Renal pelvis (tissue), 4 donors: ENCODE measurements around the gene MTX2. TPM values are rescaled to one million over a fixed set of nuclear protein-coding genes. Genes with fewer than 3 reads are reported as not detected.
"Not testable (repeated sequence)": the region's sequence is repeated elsewhere in the genome, so short reads cannot be mapped to it uniquely, and the experiment has no call there.

Experiments
- DNase-seq: peaks from one replicate; pipeline ENCODE4 v3.0.0-alpha.2; 2013
- polyA plus RNA-seq, 3 donors: library from polyadenylated mRNA; unstranded; fragments of 120-200 nt; gene quantifications; one replicate each; pipeline ENCODE4 v1.2.1, GENCODE V29; 2013; ENCODE audit not compliant: insufficient read length in 3 of 3

MTX2 gene
- polyA plus RNA-seq, 3 donors: 81.3 to 90.6 (median 89.9) TPM

DNA sequence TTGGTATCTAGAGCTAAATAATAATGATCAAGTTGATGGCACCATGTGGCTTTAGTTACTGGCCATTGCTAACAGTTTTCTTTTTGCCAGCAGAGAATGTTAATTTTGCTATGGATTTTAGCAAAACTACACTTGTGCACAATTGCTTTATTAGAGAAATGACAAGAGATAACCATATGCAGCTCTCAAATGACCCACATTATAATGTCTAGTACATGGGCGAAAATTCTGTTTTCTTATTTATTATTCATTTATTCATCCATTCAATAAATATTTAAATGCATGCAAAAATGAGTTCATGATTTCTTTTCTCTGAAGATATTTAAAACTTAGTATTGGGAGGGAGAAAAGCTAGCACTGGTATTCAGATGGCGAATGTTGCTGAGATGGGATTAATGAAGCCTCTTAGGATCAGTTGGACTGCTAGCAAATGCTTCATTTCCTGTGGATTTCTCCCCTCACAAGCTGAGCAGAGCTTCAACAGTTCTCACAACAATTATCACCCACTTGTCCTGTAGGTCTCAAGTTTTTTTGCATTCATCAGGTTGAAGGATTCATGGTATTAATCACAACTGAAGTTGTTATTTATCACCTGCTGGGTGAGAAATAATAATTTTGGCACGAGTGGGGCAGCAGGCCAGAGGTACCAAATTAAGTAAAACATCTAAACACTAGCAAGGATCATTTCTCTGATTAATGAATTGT, 95.2 kb downstream of the MTX2 start:
- DNase-seq: no peak

- DNase-seq: no peak
Observed at GRCh38 chr2:176368349-176368748, 99.1 kb downstream of the MTX2 start.

GRCh38 chr2:176370467-176371171, 101.4 kb downstream of the MTX2 start:
- no peak for DNase-seq

- DNase-seq: not testable (repeated sequence)
Observed at GRCh38 chr2:176373155-176373554, 103.9 kb downstream of the MTX2 start.

DNA sequence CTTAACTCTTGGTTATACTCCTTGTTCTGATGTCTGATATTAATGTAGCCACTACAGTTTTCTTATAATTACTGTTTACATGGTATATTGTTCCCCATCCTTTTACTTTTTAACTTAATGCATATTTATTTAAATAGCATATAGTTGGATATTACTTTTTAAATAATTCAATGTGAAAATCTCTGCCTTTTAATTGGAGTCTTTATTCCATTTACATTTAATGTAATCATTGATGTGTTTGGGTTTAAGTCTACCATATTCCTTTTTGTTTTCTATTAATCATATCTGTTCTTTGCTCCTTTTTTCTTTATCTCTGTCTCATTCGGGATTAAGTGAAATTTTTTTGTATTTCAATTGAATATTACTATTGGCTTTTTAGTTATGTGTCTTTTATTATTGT, 109.1 kb downstream of the MTX2 start:
- no peak for DNase-seq

DNA sequence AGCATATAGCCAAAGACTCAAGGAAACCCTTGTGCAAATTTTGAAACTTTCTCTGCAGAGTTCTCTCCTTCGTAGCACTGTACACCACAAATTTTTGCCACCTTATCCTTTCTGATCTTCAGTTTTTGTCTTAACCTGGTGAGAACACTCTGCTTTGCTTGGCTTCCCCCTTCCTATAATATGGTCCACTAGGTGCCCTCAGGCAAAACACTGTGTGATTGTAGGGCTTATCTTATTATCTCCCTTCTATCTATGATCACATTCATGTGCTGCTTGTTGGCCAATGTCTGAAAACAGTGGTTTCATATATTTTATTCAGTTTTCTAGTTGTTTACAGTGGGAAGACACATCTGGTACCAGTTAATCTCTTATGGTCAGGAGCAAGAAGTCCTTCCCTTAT, 111.1 kb downstream of the MTX2 start:
- no peak for DNase-seq

DNA sequence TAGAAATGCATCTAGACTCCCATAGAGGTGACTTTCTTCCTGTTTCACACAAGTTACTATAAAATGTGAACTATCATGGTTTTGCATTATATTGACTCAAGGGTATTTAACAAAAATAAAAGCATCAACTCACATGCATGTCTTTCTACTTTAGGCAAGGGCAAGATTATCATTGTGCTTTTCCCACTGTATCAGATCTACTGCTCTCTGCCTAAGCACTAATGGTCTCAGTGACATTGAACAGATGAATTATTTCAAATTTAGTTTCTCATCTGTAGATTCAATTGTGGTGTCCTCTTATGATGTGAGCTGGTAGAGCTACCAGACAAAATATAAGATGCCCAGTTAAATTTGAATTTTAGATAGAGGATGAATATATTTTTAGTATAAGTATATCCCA, 113.9 kb downstream of the MTX2 start:
- no peak for DNase-seq

DNA sequence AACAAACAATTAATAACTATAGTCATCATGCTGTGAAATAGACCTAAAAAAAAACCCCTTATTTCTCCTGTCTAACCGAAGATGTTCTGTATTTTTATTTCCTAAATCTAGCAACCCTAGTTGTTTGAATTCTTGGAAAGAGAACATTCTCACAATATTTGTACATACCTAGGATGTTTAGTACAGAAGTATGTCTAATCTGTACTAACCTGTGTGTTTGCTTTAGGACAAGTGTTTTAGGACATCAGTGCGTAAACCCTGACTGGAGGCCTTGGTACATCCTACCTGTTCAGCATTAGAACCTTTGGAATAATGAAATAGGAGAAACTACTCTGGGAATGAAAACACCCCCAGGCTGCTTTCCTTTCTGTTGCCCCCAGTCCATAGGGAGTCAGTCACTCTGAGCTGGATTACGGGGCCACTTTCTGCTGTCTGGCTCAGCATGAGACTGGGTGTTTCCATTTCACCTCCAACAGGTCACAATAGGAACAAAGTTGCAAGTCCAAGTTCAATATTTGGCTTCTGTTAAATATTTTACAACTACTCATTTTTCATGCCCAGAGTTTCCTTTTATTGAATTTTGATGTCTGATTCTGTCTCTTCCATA, 114.7 kb downstream of the MTX2 start:
- DNase-seq: no peak

GRCh38 chr2:176385219-176385759, 116.0 kb downstream of the MTX2 start:
- no peak for DNase-seq

- DNase-seq: no peak
Observed at GRCh38 chr2:176385838-176386237, 116.6 kb downstream of the MTX2 start.

Other genes starting within 250 kb of the MTX2 start
- under 1 TPM in 1 of 3 donors, not detected in 2; 0.01 TPM for gene EVX2, start 185.5 kb upstream of the MTX2 start, polyA plus RNA-seq
- gene HOXD13, start 176.7 kb upstream of the MTX2 start, polyA plus RNA-seq: under 1 TPM; 0.08 to 0.33 (median 0.20) TPM
- gene HOXD12, start 169.6 kb upstream of the MTX2 start, polyA plus RNA-seq: 1 to 10 TPM in 1 of 3 donors, under 1 TPM in 2; 0.34 to 1.1 (median 0.52) TPM
- 10 to 100 TPM; 56.2 to 72.4 (median 64.8) TPM for gene HOXD11, start 162.2 kb upstream of the MTX2 start, polyA plus RNA-seq
- 100 to 1,000 TPM; 147 to 203 (median 149) TPM for gene HOXD10, start 152.7 kb upstream of the MTX2 start, polyA plus RNA-seq
- gene HOXD9, start 146.7 kb upstream of the MTX2 start, polyA plus RNA-seq: 100 to 1,000 TPM in 1 of 3 donors, 10 to 100 TPM in 2; 87.5 to 104 (median 88.6) TPM
- gene HOXD8, start 139.7 kb upstream of the MTX2 start, polyA plus RNA-seq: 100 to 1,000 TPM; 171 to 182 (median 181) TPM
- gene HOXD4, start 117.9 kb upstream of the MTX2 start, polyA plus RNA-seq: 10 to 100 TPM; 53.4 to 68.0 (median 67.5) TPM
- gene HOXD3, start 112.1 kb upstream of the MTX2 start, polyA plus RNA-seq: 10 to 100 TPM; 26.0 to 32.8 (median 28.9) TPM
- 10 to 100 TPM in 1 of 3 donors, 1 to 10 TPM in 2; 9.1 to 11.5 (median 9.9) TPM for gene HOXD1, start 80.8 kb upstream of the MTX2 start, polyA plus RNA-seq